Peyer's patch (tissue), 4 donors: ENCODE data around the gene PHACTR1.

Experiments used
- CTCF ChIP-seq, 6 experiments: fragments of 450-650 bp in 4 of 6; fragments of 200-600 bp in 2 of 6; sonication (generic) in 1 of 6; IDR thresholded peaks; one replicate each; pipeline ENCODE4 v1.5.1; 2017 to 2019; ENCODE audit warnings: antibody characterized with exemption in 6 of 6, mild to moderate bottlenecking in 3 of 6, moderate library complexity in 1 of 6
- POLR2A ChIP-seq, 2 donors: fragments of 450-650 bp; IDR thresholded peaks; one replicate each; pipeline ENCODE4 v1.5.1; 2017; ENCODE audit warnings: antibody characterized with exemption in 2 of 2, mild to moderate bottlenecking in 2 of 2, moderate library complexity in 2 of 2

DNA sequence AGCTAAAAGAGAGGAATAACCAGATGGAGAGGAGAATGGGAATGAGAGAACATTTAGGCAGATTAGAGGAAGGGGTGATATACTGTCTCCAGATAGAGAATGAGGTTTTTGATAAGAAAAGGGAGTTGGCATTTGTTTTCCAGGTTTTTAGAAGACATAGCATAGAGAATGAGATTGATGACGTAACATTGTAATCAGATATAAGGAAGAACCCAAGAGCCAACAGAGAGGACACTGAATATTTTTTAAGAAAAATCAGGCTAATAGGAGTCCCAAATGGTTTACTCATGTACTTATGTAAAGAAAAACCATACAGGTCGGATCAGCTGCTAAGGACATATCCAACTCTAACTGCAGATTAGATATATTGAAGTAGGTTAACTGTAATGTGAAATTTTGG is 498.8 kb downstream of the PHACTR1 start:
- TF ChIP-seq CTCF (IDR thresholded peaks at IDR 0.05) (no peak), POLR2A (IDR thresholded peaks at IDR 0.05) (no peak)
